GM19395 (cell line): ENCODE results near the gene GARS1.
A peak's percentile ranks its signal among the peaks of the same experiment; 100 is the strongest.
"Not testable (repeated sequence)": the region's sequence is repeated elsewhere in the genome, so short reads cannot be mapped to it uniquely, and the experiment has no call there.

Experiments
- ATAC-seq: cut with Tn5 transposase; IDR thresholded peaks from one replicate; pipeline ENCODE4 v1.9.1; 2021; ENCODE audit warnings: mild to moderate bottlenecking, moderate library complexity; ENCODE audit not compliant: unreplicated experiment

Gene GARS1

GRCh38 chr7:30570238-30570637 lies 24.4 kb upstream of the GARS1 start:
- ATAC-seq: not testable (repeated sequence)

DNA sequence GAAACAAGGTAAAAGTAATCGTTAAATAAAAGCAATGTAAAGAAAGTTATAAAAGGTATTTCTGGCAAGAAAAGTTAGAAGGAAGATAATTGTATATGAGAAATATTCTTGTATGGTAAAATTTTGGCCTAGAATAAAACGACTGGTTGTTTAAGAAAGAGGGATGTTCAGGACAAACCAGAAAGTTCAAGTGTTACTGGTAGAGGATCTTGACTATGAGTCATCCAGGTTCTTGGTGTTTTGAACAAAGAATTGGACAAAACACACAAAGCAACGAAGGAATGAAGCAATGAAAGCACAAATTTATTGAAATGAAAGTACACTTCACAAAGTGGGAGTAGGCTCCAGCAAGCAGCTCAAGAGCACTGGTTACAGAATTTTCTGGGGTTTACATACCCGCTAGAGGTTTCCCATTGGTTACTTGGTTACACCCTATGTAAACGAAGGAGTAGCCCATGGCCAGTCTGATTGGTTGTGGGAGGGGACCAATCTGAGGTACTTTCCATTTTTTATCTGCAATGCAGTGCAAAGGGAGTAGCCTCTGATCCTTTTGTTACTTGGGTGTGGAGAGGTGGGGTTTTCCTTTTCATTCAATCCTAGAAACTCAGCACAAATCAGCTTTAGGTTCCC lies 22.4 kb upstream of the GARS1 start:
- ATAC-seq: no peak

- ATAC-seq: no peak
These were observed 18.8 kb upstream of the GARS1 start for GRCh38 chr7:30575910-30576309.

DNA sequence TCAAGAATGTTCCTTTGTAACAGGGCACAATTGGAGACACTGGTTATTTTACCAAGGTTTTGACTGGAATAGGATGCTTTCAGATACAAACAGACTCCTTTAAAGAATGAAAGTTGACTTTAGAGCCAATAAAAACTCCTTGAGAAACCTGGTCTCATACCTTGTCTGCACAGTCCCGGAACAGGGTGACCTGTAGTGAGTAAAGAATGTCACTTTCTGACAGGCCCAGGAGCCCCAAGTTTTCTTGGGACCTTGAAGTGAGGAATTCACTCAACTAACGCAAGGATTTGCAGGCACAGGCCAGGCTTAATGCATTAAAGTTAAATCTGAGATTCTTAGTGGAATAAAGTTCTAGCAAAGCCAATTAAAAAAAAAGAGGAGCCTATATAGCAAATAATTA lies 11.5 kb upstream of the GARS1 start:
- no peak for ATAC-seq

GRCh38 chr7:30584415-30584814 lies 10.3 kb upstream of the GARS1 start:
- no peak for ATAC-seq

DNA sequence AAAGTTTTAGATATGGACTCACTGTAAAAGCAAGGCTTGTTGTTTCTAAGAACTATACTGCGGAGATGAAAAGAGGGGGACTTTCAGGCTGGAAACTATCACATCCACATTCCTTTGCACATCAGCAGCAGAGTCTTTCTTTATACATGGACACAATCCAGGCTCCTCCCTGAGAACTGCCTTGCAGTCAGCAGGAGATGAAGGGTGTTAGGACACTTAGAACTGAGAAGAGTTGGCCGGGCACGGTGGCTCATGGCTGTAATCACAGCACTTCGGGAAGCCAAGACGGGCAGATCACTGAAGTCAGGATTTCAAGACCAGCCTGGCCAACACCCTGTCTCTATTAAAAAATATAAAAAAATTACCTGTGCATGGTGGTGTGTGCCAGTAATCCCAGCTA lies 9.7 kb upstream of the GARS1 start:
- ATAC-seq: no peak

DNA sequence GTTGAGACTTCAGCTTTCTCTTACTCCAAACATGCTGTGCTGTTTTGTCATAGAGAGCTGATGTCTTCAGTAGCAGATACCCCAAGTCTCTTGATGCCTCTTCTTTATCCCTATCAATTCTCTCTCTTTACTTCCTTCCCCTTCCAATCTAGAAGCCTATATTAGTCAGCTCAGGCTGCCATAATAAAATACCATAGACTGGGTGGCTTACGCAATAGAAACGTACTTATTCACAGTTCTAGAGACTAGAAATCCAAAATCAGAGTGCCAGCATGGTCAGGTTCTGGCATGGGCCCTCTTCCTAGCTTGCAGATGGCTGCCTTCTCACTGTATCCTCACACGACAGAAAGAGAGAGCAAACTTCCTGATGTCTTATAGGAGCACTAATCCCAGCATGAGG lies 9.0 kb upstream of the GARS1 start:
- no peak for ATAC-seq

- ATAC-seq: not testable (repeated sequence)
These were observed 7.1 kb upstream of the GARS1 start for GRCh38 chr7:30587547-30587946.

DNA sequence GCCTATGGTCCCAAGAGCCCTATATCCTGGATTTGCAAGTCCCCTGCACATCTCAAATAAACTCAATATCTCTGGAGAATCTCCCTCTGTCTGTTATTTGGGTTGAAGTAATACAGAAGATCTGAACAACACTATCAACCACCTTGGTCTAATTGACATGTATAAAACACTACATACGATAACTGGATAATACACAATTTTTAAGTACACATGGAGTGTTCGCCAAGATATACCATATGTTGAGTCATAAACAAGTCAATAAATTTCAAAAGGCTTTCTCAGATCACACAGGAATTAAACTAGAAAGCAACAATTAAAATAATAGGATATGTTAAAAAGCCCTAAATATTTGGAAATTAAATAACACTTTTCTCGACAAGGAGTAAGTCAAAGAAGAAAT lies 5.6 kb upstream of the GARS1 start:
- ATAC-seq: no peak

- peak; percentile 45 for ATAC-seq
These were observed 584 bp upstream of the GARS1 start for GRCh38 chr7:30594048-30594539.

GRCh38 chr7:30595436-30596013 lies 847 bp downstream of the GARS1 start:
- ATAC-seq: no peak

- no peak for ATAC-seq
These were observed 1.4 kb downstream of the GARS1 start for GRCh38 chr7:30596014-30596641.

DNA sequence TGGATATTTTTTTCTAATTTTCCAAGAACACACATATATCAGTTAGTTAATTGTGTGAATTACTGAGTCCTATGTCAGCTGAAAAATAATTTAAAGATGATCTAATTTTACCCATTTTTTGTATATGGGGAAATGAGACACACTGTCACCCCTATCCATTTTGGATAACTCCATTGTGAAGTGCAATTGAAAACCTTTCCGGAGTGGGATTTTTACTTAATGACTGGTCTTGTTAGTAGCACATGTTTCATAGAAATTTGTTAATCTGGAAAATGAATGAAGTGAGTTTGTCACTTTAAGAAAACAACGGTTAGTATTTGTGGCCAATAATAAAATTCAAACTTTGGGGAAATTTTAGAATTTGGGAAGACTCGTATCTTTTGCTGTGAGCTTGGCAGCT lies 2.0 kb downstream of the GARS1 start:
- ATAC-seq: no peak

DNA sequence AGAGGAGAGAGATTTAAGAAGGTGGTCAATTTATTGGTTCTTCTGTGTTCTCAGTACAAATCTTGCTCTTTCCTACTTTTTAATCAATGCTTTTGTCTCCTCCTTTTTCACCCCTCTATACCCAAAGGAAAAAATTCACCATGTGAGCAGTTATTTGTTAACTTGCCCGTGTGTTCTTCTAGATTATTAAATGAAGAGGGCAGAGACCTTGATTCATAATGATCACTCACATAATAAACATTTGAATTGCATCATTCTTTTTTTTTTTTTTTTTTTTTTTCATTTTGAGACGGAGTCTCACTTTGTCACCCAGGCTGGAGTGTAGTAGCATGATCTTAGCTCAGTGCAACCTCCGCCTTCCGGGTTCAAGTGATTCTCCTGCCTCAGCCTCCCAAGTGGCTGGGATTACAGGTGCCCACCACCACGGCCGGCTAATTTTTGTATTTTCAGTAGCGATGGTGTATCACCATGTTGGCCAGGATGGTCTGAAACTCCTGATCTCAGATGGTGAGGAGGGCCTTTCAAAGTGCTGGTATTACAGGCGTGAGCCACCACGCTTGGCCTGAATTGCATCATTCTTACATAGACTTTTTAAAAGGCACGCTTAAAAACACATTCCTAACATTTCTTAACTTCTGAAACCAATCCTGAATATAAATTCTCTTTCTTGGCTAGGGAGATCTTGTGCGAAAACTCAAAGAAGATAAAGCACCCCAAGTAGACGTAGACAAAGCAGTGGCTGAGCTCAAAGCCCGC lies 3.6 kb downstream of the GARS1 start:
- no peak for ATAC-seq

GRCh38 chr7:30604901-30605300 lies 10.2 kb downstream of the GARS1 start:
- no peak for ATAC-seq

- ATAC-seq: no peak
These were observed 11.2 kb downstream of the GARS1 start for GRCh38 chr7:30605832-30606231.

GRCh38 chr7:30612658-30613265 lies 18.1 kb downstream of the GARS1 start:
- ATAC-seq: no peak

GRCh38 chr7:30613366-30614325 lies 19.0 kb downstream of the GARS1 start:
- no peak for ATAC-seq

- ATAC-seq: no peak
These were observed 21.6 kb downstream of the GARS1 start for GRCh38 chr7:30616318-30616717.

- ATAC-seq: no peak
These were observed 22.7 kb downstream of the GARS1 start for GRCh38 chr7:30617359-30617758.
